Sigmoid colon (tissue), 7 donors: ENCODE data around the gene ZAP70. TPM values are rescaled to one million over a fixed set of nuclear protein-coding genes. Genes with fewer than 3 reads are reported as not detected.

ENCODE experiments used
- DNase-seq: peaks from one replicate; pipeline ENCODE4 v3.0.0-alpha.2; 2019
- H3K27ac ChIP-seq, 4 donors: fragments of 200-600 bp; sonication (generic); one replicate each; pipeline ENCODE4 v1.5.1; 2016 to 2019; ENCODE audit warnings: mild to moderate bottlenecking in 1 of 4
- H3K27me3 ChIP-seq, 3 donors: fragments of 200-600 bp; sonication (generic); one replicate each; pipeline ENCODE4 v1.5.1; 2019; ENCODE audit warnings: mild to moderate bottlenecking in 1 of 3
- H3K36me3 ChIP-seq, 4 donors: fragments of 200-600 bp; sonication (generic); one replicate each; pipeline ENCODE4 v1.5.1; 2016 to 2019
- H3K4me1 ChIP-seq, 4 donors: fragments of 200-600 bp; sonication (generic); one replicate each; pipeline ENCODE4 v1.5.1; 2017 to 2019
- H3K4me3 ChIP-seq, 4 donors: fragments of 200-600 bp; sonication (generic); one replicate each; pipeline ENCODE4 v1.5.1; 2017 to 2019; ENCODE audit warnings: mild to moderate bottlenecking in 2 of 4, moderate library complexity in 1 of 4
- H3K9me3 ChIP-seq, 4 donors: fragments of 200-600 bp in 3 of 4; sonication (generic) in 3 of 4; one replicate each; pipeline versions ENCODE4 v1.5.1 to v1.6.1; 2013 to 2019
- CTCF ChIP-seq, 4 experiments: fragments of 450-650 bp in 3 of 4; fragments of 200-600 bp in 1 of 4; IDR thresholded peaks; one replicate each; pipeline ENCODE4 v1.5.1; 2016 to 2019; ENCODE audit warnings: antibody characterized with exemption in 4 of 4, mild to moderate bottlenecking in 3 of 4, moderate library complexity in 2 of 4
- EP300 ChIP-seq, 4 donors: sonication (generic); formaldehyde crosslinking; IDR thresholded peaks; one replicate each; pipeline ENCODE4 v1.6.1; 2017; ENCODE audit warnings: antibody characterized with exemption in 4 of 4
- POLR2A ChIP-seq, 2 donors: fragments of 450-650 bp; IDR thresholded peaks; one replicate each; pipeline ENCODE4 v1.6.1; 2016; ENCODE audit warnings: antibody characterized with exemption in 2 of 2, mild to moderate bottlenecking in 2 of 2, moderate library complexity in 2 of 2
- POLR2AphosphoS5 ChIP-seq, 4 donors: sonication (generic); formaldehyde crosslinking; IDR thresholded peaks; one replicate each; pipeline ENCODE4 v1.6.1; 2017; ENCODE audit warnings: antibody characterized with exemption in 4 of 4
- WGBS, 2 donors: extraction: QIAGEN DNeasy Blood & Tissue Kit; methylation state at CpG; one replicate each; pipeline ENCODE4 v1.1.7; 2013; 5-methylcytosine and 5-hydroxymethylcytosine counted together
- intact Hi-C: fragments of 100-400 bp; cut with DNase I; formaldehyde crosslinking; loops from one replicate; pipeline ENCODE4 v1.15.1; 2023
- polyA plus RNA-seq, 3 donors: library from polyadenylated mRNA; stranded (reverse); fragments of 200-250 nt; gene quantifications; one replicate each; pipeline ENCODE4 v1.2.3, GENCODE V29; 2013
- total RNA-seq, 4 donors: library from RNA; depleted of rRNA; stranded (reverse); fragments of >200 nt; gene quantifications; one replicate each; pipeline ENCODE4 v1.1.0, GENCODE V29; 2016
- donor health status: healthy with polysubstance abuse.
- donor health status: Bipolar disorder and iron deficiency.
- donor health status: healthy.

The ZAP70 gene
- total and polyA plus RNA-seq, 7 donors = 1.3 to 28.0 (median 2.5) TPM; not detected in 2

GRCh38 chr2:97731274-97732020, 18.1 kb downstream of the ZAP70 start:
- H3K27me3 ChIP-seq = no peaks in the 10 kb centered on the region
- peaks cover 3 to 6% (median 5%) of the 10 kb centered on the region in 4 donors for H3K9me3 ChIP-seq
- no peak overlapping the region for H3K4me3 ChIP-seq
- intact Hi-C loops = no loop called here
- H3K36me3 ChIP-seq = no peaks in the 10 kb centered on the region
- no peaks in the 10 kb centered on the region for H3K4me1 ChIP-seq
- no peak overlapping the region for H3K27ac ChIP-seq
- DNase-seq = no peak
- TF ChIP-seq EP300 (IDR thresholded peaks at IDR 0.05) (no peak), POLR2A (IDR thresholded peaks at IDR 0.05) (no peak), POLR2AphosphoS5 (IDR thresholded peaks at IDR 0.05) (no peak), CTCF (IDR thresholded peaks at IDR 0.05) (no peak)
- WGBS, 2 donors = 87 to 92% methylated on average over 12 of the region's 12 CpGs

GRCh38 chr2:97732436-97733340, 19.3 kb downstream of the ZAP70 start:
- intact Hi-C loops = no loop called here
- 94 to 96% methylated on average over 28 of the region's 28 CpGs for WGBS, 2 donors
- no peak overlapping the region for H3K4me3 ChIP-seq
- no peaks in the 10 kb centered on the region for H3K36me3 ChIP-seq
- no peak for DNase-seq
- no peaks in the 10 kb centered on the region for H3K27me3 ChIP-seq
- H3K9me3 ChIP-seq = peaks cover 3 to 5% (median 5%) of the 10 kb centered on the region in 4 donors
- H3K27ac ChIP-seq = no peak overlapping the region
- TF ChIP-seq POLR2A (IDR thresholded peaks at IDR 0.05) (no peak), EP300 (IDR thresholded peaks at IDR 0.05) (no peak), POLR2AphosphoS5 (IDR thresholded peaks at IDR 0.05) (no peak), CTCF (IDR thresholded peaks at IDR 0.05) (no peak)
- H3K4me1 ChIP-seq = no peaks in the 10 kb centered on the region

GRCh38 chr2:97733341-97734035, 20.1 kb downstream of the ZAP70 start:
- 76 to 85% methylated on average over 20 of the region's 20 CpGs for WGBS, 2 donors
- peaks cover 3 to 5% (median 5%) of the 10 kb centered on the region in 4 donors for H3K9me3 ChIP-seq
- no peaks in the 10 kb centered on the region for H3K4me1 ChIP-seq
- no peak overlapping the region for H3K27ac ChIP-seq
- no peak for DNase-seq
- intact Hi-C loops = no loop called here
- H3K27me3 ChIP-seq = no peaks in the 10 kb centered on the region
- H3K4me3 ChIP-seq = no peak overlapping the region
- TF ChIP-seq POLR2AphosphoS5 (IDR thresholded peaks at IDR 0.05) (no peak), POLR2A (IDR thresholded peaks at IDR 0.05) (no peak), EP300 (IDR thresholded peaks at IDR 0.05) (no peak), CTCF (IDR thresholded peaks at IDR 0.05) (no peak)
- no peaks in the 10 kb centered on the region for H3K36me3 ChIP-seq

DNA sequence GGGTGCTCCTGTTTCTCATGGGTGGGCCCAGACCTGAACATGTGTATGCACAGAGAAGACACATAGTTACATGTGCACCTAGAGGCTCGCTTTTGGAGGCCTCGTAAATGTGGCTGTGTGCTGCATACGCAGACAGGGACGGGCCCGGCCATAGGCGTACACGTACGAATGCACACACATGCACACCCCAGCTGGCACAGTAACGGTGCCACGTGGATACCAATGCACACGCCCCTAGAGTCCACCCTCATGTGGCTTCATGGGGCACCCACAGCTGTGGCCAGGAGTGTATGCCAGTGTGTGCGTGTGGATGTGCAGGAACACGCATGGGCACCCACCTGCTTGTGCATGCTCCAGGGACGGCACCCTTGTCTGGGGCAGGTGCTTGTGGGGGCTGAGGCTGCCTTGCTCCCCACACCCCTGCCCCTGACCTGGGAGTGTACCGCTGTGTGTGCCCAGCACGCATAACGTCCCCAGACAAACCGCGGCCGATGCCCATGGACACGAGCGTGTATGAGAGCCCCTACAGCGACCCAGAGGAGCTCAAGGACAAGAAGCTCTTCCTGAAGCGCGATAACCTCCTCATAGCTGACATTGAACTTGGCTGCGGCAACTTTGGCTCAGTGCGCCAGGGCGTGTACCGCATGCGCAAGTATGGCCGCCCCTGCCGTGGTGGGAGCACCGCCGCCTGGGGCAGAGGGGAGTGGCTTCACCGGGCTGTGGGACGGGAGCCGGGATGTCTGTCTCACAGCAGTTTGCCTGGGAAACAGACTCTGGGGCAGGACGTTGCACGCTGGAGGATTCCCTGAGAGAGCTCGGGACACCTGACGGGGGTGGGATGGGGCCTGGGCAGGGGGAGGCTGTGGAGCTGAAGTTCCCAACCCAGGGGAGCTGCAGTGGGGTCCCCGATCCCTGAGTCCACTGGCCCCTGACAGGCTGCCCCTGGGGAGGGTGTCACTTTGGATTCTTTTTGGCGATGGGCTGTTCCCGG, 21.0 kb downstream of the ZAP70 start:
- H3K9me3 ChIP-seq = peaks cover 3 to 5% (median 5%) of the 10 kb centered on the region in 4 donors
- no peak for DNase-seq
- WGBS, 2 donors = 94% methylated on average over 44 of the region's 44 CpGs
- no peaks in the 10 kb centered on the region for H3K27me3 ChIP-seq
- no peak overlapping the region for H3K27ac ChIP-seq
- TF ChIP-seq CTCF (IDR thresholded peaks at IDR 0.05) (no peak), POLR2A (IDR thresholded peaks at IDR 0.05) (no peak), EP300 (IDR thresholded peaks at IDR 0.05) (no peak), POLR2AphosphoS5 (IDR thresholded peaks at IDR 0.05) (no peak)
- H3K36me3 ChIP-seq = no peaks in the 10 kb centered on the region
- no peak overlapping the region for H3K4me3 ChIP-seq
- H3K4me1 ChIP-seq = no peaks in the 10 kb centered on the region
- intact Hi-C loops = no loop called here
